Testis (tissue), 3 donors: ENCODE data around the gene OXA1L. TPM values are rescaled to one million over a fixed set of nuclear protein-coding genes. Genes with fewer than 3 reads are reported as not detected.

Experiments used
- DNase-seq: peaks from one replicate; pipeline ENCODE4 v3.0.0-alpha.2; 2019
- H3K27ac ChIP-seq, 2 donors: fragments of 200-600 bp; sonication (generic); one replicate each; pipeline ENCODE4 v1.5.1; 2019
- H3K27me3 ChIP-seq: fragments of 200-600 bp; sonication (generic); one replicate; pipeline ENCODE4 v1.5.1; 2019
- H3K36me3 ChIP-seq: fragments of 200-600 bp; sonication (generic); one replicate; pipeline ENCODE4 v1.5.1; 2017; ENCODE audit warnings: low read depth; ENCODE audit errors: missing control alignments
- H3K4me1 ChIP-seq: fragments of 200-600 bp; sonication (generic); one replicate; pipeline ENCODE4 v1.5.1; 2019
- H3K4me3 ChIP-seq, 2 donors: fragments of 200-600 bp; sonication (generic); one replicate each; pipeline ENCODE4 v1.5.1; 2017 to 2019
- H3K9me3 ChIP-seq: fragments of 200-600 bp; sonication (generic); one replicate; pipeline ENCODE4 v1.5.1; 2017
- POLR2A ChIP-seq: fragments of 450-650 bp; IDR thresholded peaks from one replicate; pipeline ENCODE4 v1.6.1; 2017; ENCODE audit warnings: antibody characterized with exemption, mild to moderate bottlenecking, moderate library complexity
- WGBS, 2 donors: methylation state at CpG; one replicate each; pipeline ENCODE4 v1.1.5; 2018; 5-methylcytosine and 5-hydroxymethylcytosine counted together
- intact Hi-C: fragments of 100-400 bp; cut with DNase I; formaldehyde crosslinking; loops from one replicate; pipeline ENCODE4 v1.15.1; 2023; ENCODE audit warnings: low total_unique reads
- polyA plus RNA-seq: library from polyadenylated mRNA; stranded (reverse); fragments of 350-450 nt; fragmentation: Illumina TruSeq; extraction: RNeasy Lipid Tissue Mini Kit (QIAGEN cat#74804); gene quantifications from one replicate; pipeline ENCODE4 v1.2.3, GENCODE V29; 2014; ENCODE audit warnings: low read depth, low replicate concordance; ENCODE audit not compliant: insufficient read depth
- total RNA-seq, 2 donors: library from RNA; depleted of rRNA; stranded (reverse); fragments of >200 nt; gene quantifications; one replicate each; pipeline ENCODE4 v1.2.3, GENCODE V29; 2016
- TF ChIP-seq, protein P1 (sequence below), 3 experiments: fragments of 450-650 bp in 2 of 3; fragments of 200-600 bp in 1 of 3; sonication (generic) in 1 of 3; IDR thresholded peaks; one replicate each; pipeline ENCODE4 v1.5.1; 2016 to 2019; ENCODE audit warnings: antibody characterized with exemption in 3 of 3, mild to moderate bottlenecking in 2 of 3, moderate library complexity in 1 of 3

Gene OXA1L
- total and polyA plus RNA-seq, 3 donors from 2014 or later: 61.7 to 79.8 (median 76.8) TPM

DNA sequence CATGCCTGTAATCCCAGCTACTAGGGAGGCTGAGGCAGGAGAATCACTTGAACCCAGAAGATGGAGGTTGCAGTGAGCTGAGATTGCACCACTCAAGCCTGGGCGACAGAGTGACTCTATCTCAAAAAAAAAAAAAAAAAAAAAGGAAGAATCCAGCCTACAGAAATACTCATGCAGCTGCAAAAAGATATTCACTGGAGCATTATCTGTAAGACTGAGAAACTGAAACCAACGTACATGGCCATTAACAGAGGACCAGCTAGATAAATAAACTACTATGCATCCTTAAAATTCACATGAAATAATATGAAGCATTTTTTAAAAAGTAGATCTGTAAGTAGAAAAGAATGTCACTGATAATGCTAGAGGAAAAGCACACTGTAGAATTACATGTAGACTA lies 45.2 kb downstream of the OXA1L start:
- H3K27me3 ChIP-seq: no peaks in the 10 kb centered on the region

DNA sequence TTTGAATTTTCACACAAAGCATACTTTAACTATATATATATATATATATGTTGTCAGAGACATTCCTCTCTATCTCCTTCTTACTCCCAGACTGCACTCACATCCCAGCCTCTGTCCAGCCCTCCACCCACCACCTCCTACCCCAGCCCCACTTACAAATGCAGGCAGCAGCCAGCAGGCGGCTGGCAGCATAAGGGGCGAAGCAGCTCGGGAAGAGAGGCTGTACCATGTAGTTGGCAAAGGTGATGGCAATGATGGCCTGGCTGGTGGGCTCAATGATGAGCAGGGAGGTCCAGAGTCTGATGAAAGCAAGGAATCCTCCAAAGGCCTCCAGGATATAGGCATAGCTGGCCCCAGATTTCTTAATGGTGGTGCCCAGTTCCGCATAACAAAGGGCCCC lies 46.3 kb downstream of the OXA1L start:
- no peaks in the 10 kb centered on the region for H3K27me3 ChIP-seq
- no peak for DNase-seq
- no peaks in the 10 kb centered on the region for H3K9me3 ChIP-seq
- no peaks in the 10 kb centered on the region for H3K36me3 ChIP-seq
- no peaks in the 10 kb centered on the region for H3K4me1 ChIP-seq
- H3K4me3 ChIP-seq: no peak overlapping the region
- WGBS, 2 donors: 85 to 96% methylated on average over 4 of the region's 4 CpGs
- TF ChIP-seq, protein P1, sequence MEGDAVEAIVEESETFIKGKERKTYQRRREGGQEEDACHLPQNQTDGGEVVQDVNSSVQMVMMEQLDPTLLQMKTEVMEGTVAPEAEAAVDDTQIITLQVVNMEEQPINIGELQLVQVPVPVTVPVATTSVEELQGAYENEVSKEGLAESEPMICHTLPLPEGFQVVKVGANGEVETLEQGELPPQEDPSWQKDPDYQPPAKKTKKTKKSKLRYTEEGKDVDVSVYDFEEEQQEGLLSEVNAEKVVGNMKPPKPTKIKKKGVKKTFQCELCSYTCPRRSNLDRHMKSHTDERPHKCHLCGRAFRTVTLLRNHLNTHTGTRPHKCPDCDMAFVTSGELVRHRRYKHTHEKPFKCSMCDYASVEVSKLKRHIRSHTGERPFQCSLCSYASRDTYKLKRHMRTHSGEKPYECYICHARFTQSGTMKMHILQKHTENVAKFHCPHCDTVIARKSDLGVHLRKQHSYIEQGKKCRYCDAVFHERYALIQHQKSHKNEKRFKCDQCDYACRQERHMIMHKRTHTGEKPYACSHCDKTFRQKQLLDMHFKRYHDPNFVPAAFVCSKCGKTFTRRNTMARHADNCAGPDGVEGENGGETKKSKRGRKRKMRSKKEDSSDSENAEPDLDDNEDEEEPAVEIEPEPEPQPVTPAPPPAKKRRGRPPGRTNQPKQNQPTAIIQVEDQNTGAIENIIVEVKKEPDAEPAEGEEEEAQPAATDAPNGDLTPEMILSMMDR (IDR thresholded peaks at IDR 0.05): no peak
- TF ChIP-seq POLR2A: no peak
- intact Hi-C loops: no loop called here
- no peak overlapping the region for H3K27ac ChIP-seq

More for the DNA sequence above, 45.2 kb downstream of the OXA1L start:
- no peaks in the 10 kb centered on the region for H3K36me3 ChIP-seq
- no peak overlapping the region for H3K27ac ChIP-seq
- no peaks in the 10 kb centered on the region for H3K9me3 ChIP-seq
- 49 to 55% methylated on average over 2 of the region's 2 CpGs for WGBS, 2 donors
- no peaks in the 10 kb centered on the region for H3K4me1 ChIP-seq
- intact Hi-C loops: no loop called here
- DNase-seq: no peak
- TF ChIP-seq POLR2A: no peak
- TF ChIP-seq, protein P1 (IDR thresholded peaks at IDR 0.05): no peak
- no peak overlapping the region for H3K4me3 ChIP-seq

DNA sequence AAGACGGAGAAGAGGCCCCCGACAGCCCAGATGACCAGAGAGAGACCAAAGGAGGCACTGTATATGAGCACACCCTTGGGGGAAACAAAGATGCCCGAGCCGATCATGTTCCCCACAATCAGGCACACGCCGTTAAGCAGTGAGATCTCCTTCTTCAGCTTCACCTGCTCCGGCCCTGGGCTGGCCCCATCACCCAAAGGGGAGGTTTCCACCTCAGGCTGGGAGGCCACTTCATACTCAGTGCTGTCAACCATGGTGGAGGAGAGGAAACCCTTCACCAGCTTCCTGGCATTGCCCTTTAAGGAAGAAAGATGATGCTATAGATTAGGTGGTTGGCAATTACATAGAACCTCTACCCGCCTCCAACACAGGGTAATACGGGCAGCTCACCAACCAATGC lies 46.7 kb downstream of the OXA1L start:
- 85% methylated on average over 6 to 9 of the region's 9 CpGs for WGBS, 2 donors
- no peaks in the 10 kb centered on the region for H3K9me3 ChIP-seq
- no peaks in the 10 kb centered on the region for H3K27me3 ChIP-seq
- no peaks in the 10 kb centered on the region for H3K4me1 ChIP-seq
- H3K4me3 ChIP-seq: no peak overlapping the region
- no peak overlapping the region for H3K27ac ChIP-seq
- no peak for DNase-seq
- no peaks in the 10 kb centered on the region for H3K36me3 ChIP-seq
- TF ChIP-seq, protein P1 (IDR thresholded peaks at IDR 0.05): no peak
- no peak for TF ChIP-seq POLR2A
- intact Hi-C loops: no loop called here

DNA sequence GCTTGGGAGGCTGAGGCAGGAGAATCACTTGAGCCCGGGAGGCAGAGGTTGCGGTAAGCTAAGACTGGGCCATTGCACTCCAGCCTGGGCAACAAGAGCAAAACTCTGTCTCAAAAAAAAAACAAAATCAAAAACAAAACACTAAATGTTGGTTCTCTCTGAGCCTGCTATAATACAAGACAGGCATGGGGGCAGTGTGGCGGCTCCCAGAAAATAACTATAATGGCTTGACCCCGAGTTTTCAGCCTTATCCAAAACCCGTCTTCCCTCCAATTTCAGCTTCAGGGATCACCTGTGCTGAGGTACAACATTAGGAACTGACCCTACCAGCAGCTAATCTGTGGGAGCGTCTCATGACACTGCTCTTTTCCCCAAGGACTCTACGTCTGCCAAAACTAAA lies 47.9 kb downstream of the OXA1L start:
- Histone ChIP-seq H3K27ac (no peak overlapping the region), H3K27me3 (no peaks in the 10 kb centered on the region), H3K9me3 (no peaks in the 10 kb centered on the region), H3K4me3 (no peak overlapping the region), H3K36me3 (no peaks in the 10 kb centered on the region), H3K4me1 (no peaks in the 10 kb centered on the region)
- intact Hi-C loops: no loop called here
- WGBS, 2 donors: 67 to 71% methylated on average over 7 of the region's 7 CpGs
- DNase-seq: no peak
- TF ChIP-seq, protein P1 (IDR thresholded peaks at IDR 0.05): no peak
- no peak for TF ChIP-seq POLR2A

DNA sequence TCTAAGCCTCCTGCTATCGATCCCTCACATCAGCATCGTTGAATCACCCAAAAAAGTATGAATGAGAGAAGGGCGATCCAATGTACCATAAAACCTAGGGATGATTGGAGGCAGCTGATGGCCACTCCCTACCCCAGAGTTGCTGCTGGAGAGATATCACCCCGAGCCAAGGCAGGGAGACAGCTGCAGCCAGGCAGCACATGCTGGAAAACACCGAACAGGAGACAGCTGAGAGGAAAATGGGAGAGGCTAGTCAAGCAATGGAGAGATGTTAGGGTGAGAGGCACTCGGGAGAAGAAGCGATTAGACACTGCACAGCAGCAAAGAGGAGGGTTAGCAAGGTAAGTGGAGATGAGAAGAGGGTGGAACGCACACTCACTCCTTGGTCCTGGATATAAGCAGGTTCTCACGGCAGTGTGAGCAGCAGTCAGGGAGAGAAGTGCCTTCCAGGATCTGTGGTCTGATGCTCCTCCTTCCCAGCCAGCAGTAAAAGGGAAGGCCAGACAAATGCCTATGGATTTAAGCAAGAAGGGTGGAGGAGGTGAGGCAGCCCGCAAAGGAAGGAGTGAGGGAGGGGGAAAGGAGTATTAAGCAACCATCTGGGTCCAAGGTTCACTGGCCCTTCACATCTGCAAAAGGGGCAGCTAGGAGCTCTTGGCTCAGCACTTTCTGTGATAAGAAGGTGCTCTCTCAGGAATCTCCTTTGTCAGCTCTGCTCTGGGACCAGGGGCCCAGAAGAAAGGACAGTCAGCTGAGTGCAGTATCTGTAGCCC lies 48.6 kb downstream of the OXA1L start, which contains the start of gene SLC7A7:
SLC7A7 (minus strand) TSS at position 495 of the 773 bp plus-strand sequence. CDS start 2,037 bp downstream, outside the sequence.
- WGBS, 2 donors: 42 to 47% methylated on average over 9 to 10 of the region's 10 CpGs
- no peaks in the 10 kb centered on the region for H3K27me3 ChIP-seq
- H3K4me1 ChIP-seq: no peaks in the 10 kb centered on the region
- intact Hi-C loops: no loop called here
- H3K4me3 ChIP-seq: no peak within 1 kb of the TSS
- no peak for DNase-seq
- TF ChIP-seq, protein P1 (IDR thresholded peaks at IDR 0.05): no peak
- no peak for TF ChIP-seq POLR2A
- H3K27ac ChIP-seq: no peak within 1 kb of the TSS
- no peaks in the 10 kb centered on the region for H3K9me3 ChIP-seq
- no peaks in the 10 kb centered on the region for H3K36me3 ChIP-seq
